ENCODE results near the gene TCP11L2.
"Not testable (repeated sequence)": the region's sequence is repeated elsewhere in the genome, so short reads cannot be mapped to it uniquely, and the experiment has no call there.

DNA sequence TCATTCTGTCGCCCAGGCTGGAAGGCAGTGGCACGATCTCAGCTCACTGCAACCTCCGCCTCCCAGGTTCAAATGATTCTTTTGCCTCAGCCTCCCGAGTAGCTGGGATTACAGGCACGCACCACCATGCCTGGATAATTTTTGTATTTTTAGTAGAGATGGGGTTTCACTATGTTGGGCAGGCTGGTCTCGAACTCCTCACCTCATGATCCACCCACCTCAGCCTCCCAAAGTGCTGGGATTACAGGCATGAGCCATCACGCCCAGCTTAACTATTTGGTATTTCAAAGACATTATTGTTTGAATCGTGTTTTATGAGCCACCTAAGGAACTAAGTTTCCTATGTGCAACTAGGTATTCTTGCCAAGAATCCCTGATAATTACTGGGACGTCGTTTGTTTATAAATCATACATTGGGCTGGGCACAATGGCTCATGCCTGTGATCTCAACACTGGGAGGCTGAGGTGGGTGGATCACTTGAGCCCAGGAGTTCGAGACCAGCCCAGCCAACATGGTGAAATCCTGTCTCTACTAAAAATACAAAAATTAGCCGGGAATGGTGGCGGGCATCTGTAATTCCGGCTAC, 15.9 kb upstream of the TCP11L2 start:
- TF ChIP-seq, protein P1, sequence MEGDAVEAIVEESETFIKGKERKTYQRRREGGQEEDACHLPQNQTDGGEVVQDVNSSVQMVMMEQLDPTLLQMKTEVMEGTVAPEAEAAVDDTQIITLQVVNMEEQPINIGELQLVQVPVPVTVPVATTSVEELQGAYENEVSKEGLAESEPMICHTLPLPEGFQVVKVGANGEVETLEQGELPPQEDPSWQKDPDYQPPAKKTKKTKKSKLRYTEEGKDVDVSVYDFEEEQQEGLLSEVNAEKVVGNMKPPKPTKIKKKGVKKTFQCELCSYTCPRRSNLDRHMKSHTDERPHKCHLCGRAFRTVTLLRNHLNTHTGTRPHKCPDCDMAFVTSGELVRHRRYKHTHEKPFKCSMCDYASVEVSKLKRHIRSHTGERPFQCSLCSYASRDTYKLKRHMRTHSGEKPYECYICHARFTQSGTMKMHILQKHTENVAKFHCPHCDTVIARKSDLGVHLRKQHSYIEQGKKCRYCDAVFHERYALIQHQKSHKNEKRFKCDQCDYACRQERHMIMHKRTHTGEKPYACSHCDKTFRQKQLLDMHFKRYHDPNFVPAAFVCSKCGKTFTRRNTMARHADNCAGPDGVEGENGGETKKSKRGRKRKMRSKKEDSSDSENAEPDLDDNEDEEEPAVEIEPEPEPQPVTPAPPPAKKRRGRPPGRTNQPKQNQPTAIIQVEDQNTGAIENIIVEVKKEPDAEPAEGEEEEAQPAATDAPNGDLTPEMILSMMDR (conservative IDR thresholded peaks at IDR 0.05; ENCODE audit: low read length) = not testable (repeated sequence)
- TF ChIP-seq EZH2phosphoT487 (IDR thresholded peaks at IDR 0.05; ENCODE audit: borderline replicate concordance) = not testable (repeated sequence)

Data from Loucy (cell line).